IMR-90 (cell line): ENCODE results near the gene ELOB.

Experiments used
- BHLHE40 ChIP-seq: fragments of 150-350 bp; IDR thresholded peaks from 2 replicates; pipeline ENCODE4 v1.6.1; 2016; ENCODE audit warnings: mild to moderate bottlenecking, low read depth, low read length
- CEBPB ChIP-seq: IDR thresholded peaks from 2 replicates; pipeline ENCODE4 v1.6.1; 2012; ENCODE audit warnings: low read depth, low read length, improper control_type of control experiment
- CHD1 ChIP-seq: IDR thresholded peaks from 2 replicates; pipeline ENCODE4 v1.6.1; 2012; ENCODE audit warnings: low read depth, low read length, improper control_type of control experiment
- MAFK ChIP-seq: IDR thresholded peaks from 2 replicates; pipeline ENCODE4 v1.6.1; 2012; ENCODE audit warnings: low read depth, low read length, improper control_type of control experiment
- MAZ ChIP-seq: IDR thresholded peaks from 2 replicates; pipeline ENCODE4 v1.6.1; 2012; ENCODE audit warnings: low read depth, mild to moderate bottlenecking, low read length, improper control_type of control experiment, moderate library complexity, borderline replicate concordance
- POLR2A ChIP-seq: IDR thresholded peaks from 2 replicates; pipeline ENCODE4 v1.6.1; 2012; ENCODE audit warnings: mild to moderate bottlenecking, low read depth, low read length
- RAD21 ChIP-seq: IDR thresholded peaks from 2 replicates; pipeline ENCODE4 v1.6.1; 2012; ENCODE audit warnings: low read length, improper control_type of control experiment
- RCOR1 ChIP-seq: IDR thresholded peaks from 2 replicates; pipeline ENCODE4 v1.6.1; 2012; ENCODE audit warnings: mild to moderate bottlenecking, low read length, improper control_type of control experiment; ENCODE audit not compliant: insufficient replicate concordance
- SMC3 ChIP-seq: fragments of 150-350 bp; IDR thresholded peaks from 2 replicates; pipeline ENCODE4 v1.6.1; 2016; ENCODE audit warnings: low read depth, mild to moderate bottlenecking, antibody characterized with exemption, low read length, moderate library complexity
- TF ChIP-seq, protein P1 (sequence below): conservative IDR thresholded peaks from 2 replicates; pipeline ENCODE4 v1.5.1; 2012; ENCODE audit warnings: mild to moderate bottlenecking, low read depth, low read length, improper control_type of control experiment
- TF ChIP-seq, protein P2 (sequence below): fragments of 150-350 bp; IDR thresholded peaks from 2 replicates; pipeline ENCODE4 v1.6.1; 2017; ENCODE audit warnings: mild to moderate bottlenecking, antibody characterized with exemption, low read length, low read depth
- TF ChIP-seq, protein P3 (sequence below): fragments of 150-350 bp; IDR thresholded peaks from 2 replicates; pipeline ENCODE4 v1.6.1; 2016; ENCODE audit warnings: low read depth, mild to moderate bottlenecking, low read length, moderate library complexity, borderline replicate concordance

DNA sequence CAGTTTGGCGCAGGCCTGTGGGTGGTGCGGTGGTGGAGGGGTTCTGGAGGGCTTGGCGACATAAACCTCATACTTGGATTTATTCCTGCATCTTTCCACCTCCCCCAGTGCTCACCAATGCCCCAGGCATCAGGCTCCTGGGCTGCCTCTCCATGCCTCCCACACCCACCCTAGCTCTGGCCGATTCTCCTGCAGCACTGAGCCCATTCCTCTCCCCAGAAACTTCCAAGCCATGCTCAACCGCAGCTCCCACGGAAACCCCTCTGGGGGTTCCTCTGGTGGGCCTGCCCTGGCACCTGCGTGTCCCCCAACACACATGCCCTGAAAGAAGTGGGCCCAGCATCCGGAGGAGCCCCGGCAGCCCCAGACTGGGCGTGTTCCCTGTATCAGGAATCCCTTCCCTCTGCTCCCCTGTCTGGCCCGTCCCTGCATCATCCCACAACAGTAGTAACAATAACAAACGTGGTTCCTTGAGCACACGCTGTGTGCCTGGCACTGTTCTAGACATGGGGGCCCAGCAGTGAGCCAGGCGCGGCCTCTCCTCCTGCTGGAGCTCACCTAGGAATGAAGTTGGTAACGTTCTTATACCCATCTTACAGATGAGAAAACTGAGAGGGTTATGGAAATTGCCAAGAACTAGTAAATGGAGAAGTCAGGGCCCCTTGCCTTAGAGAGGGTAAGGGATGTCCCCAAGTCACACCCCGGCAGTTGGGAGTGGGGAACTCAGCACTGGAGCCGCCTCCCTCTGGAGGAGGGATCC lies 42.3 kb upstream of the ELOB start:
- TF ChIP-seq MAZ (no peak), RCOR1 (no peak), POLR2A (no peak), BHLHE40 (no peak), CEBPB (no peak), CHD1 (no peak), RAD21 (no peak), MAFK (no peak), SMC3 (no peak)
- TF ChIP-seq, protein P1, sequence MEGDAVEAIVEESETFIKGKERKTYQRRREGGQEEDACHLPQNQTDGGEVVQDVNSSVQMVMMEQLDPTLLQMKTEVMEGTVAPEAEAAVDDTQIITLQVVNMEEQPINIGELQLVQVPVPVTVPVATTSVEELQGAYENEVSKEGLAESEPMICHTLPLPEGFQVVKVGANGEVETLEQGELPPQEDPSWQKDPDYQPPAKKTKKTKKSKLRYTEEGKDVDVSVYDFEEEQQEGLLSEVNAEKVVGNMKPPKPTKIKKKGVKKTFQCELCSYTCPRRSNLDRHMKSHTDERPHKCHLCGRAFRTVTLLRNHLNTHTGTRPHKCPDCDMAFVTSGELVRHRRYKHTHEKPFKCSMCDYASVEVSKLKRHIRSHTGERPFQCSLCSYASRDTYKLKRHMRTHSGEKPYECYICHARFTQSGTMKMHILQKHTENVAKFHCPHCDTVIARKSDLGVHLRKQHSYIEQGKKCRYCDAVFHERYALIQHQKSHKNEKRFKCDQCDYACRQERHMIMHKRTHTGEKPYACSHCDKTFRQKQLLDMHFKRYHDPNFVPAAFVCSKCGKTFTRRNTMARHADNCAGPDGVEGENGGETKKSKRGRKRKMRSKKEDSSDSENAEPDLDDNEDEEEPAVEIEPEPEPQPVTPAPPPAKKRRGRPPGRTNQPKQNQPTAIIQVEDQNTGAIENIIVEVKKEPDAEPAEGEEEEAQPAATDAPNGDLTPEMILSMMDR, result no peak
- TF ChIP-seq, protein P2, sequence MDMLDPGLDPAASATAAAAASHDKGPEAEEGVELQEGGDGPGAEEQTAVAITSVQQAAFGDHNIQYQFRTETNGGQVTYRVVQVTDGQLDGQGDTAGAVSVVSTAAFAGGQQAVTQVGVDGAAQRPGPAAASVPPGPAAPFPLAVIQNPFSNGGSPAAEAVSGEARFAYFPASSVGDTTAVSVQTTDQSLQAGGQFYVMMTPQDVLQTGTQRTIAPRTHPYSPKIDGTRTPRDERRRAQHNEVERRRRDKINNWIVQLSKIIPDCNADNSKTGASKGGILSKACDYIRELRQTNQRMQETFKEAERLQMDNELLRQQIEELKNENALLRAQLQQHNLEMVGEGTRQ, result no peak
- TF ChIP-seq, protein P3, sequence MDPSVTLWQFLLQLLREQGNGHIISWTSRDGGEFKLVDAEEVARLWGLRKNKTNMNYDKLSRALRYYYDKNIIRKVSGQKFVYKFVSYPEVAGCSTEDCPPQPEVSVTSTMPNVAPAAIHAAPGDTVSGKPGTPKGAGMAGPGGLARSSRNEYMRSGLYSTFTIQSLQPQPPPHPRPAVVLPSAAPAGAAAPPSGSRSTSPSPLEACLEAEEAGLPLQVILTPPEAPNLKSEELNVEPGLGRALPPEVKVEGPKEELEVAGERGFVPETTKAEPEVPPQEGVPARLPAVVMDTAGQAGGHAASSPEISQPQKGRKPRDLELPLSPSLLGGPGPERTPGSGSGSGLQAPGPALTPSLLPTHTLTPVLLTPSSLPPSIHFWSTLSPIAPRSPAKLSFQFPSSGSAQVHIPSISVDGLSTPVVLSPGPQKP, result no peak
